DLD1 (cell line): ENCODE data around the gene CNTN5.

Experiments
- in situ Hi-C: cut with HindIII; loops from 2 replicates; pipeline ENCODE4 v1.10.0; 2017; ENCODE audit warnings: low sequenced_read_pairs

CNTN5 gene

GRCh38 chr11:100367892-100368291 lies 1347.1 kb downstream of the CNTN5 start:
- in situ Hi-C loops: no loop called here

GRCh38 chr11:100383357-100383865 lies 1362.7 kb downstream of the CNTN5 start:
- in situ Hi-C loops: no loop called here

GRCh38 chr11:100396266-100396665 lies 1375.5 kb downstream of the CNTN5 start:
- in situ Hi-C loops: no loop called here

GRCh38 chr11:100397401-100397800 lies 1376.7 kb downstream of the CNTN5 start:
- in situ Hi-C loops: no loop called here

- in situ Hi-C loops: no loop called here
Observed at GRCh38 chr11:100403816-100404215, 1383.1 kb downstream of the CNTN5 start.

GRCh38 chr11:100404907-100405306 lies 1384.2 kb downstream of the CNTN5 start:
- in situ Hi-C loops: no loop called here
